Tibial nerve (tissue), 3 donors: Measurements from ENCODE around the gene CCDC85B.

Source experiments
- CTCF ChIP-seq, 5 experiments: fragments of 200-600 bp in 3 of 5; fragments of 450-650 bp in 2 of 5; sonication (generic) in 3 of 5; IDR thresholded peaks; one replicate each; pipeline ENCODE4 v1.5.1; 2016 to 2019; ENCODE audit warnings: antibody characterized with exemption in 5 of 5, mild to moderate bottlenecking in 3 of 5, moderate library complexity in 2 of 5
- POLR2A ChIP-seq, 2 donors: fragments of 450-650 bp; IDR thresholded peaks; one replicate each; pipeline ENCODE4 v1.6.1; 2017; ENCODE audit warnings: antibody characterized with exemption in 2 of 2, mild to moderate bottlenecking in 2 of 2, moderate library complexity in 2 of 2

GRCh38 chr11:65864706-65865471, 25.6 kb upstream of the CCDC85B start:
- TF ChIP-seq CTCF (IDR thresholded peaks at IDR 0.05) = no peak
- TF ChIP-seq POLR2A (IDR thresholded peaks at IDR 0.05) = no peak
